ENCODE measurements around the gene TBC1D14.
A peak's percentile ranks its signal among the peaks of the same experiment; 100 is the strongest.

TBC1D14 gene

GRCh38 chr4:7067126-7067451 lies 157.5 kb downstream of the TBC1D14 start (continued):
- TF ChIP-seq BACH2 (CRISPR knock-in tag; IDR thresholded peaks at IDR 0.05; ENCODE audit: borderline replicate concordance) (no peak), ZC3H10 (CRISPR knock-in tag; IDR thresholded peaks at IDR 0.05) (no peak), OSR1 (CRISPR knock-in tag; IDR thresholded peaks at IDR 0.05) (no peak), ZFP30 (CRISPR knock-in tag; IDR thresholded peaks at IDR 0.05) (no peak), SNAI2 (CRISPR knock-in tag; IDR thresholded peaks at IDR 0.05) (no peak), ZNF70 (CRISPR knock-in tag; IDR thresholded peaks at IDR 0.05) (no peak), ARNTL (CRISPR knock-in tag; IDR thresholded peaks at IDR 0.05; ENCODE audit: borderline replicate concordance, low read depth) (no peak)

- ATAC-seq: peak; percentile 97
- peak; percentile 100 for TF ChIP-seq ZNF8 (CRISPR knock-in tag; IDR thresholded peaks at IDR 0.05)
- TF ChIP-seq TOX (CRISPR knock-in tag; IDR thresholded peaks at IDR 0.05; ENCODE audit: borderline replicate concordance): no peak
- no peak for TF ChIP-seq CSDC2 (CRISPR knock-in tag; IDR thresholded peaks at IDR 0.05)
- no peak for TF ChIP-seq SNAI2 (CRISPR knock-in tag; IDR thresholded peaks at IDR 0.05)
Observed at GRCh38 chr4:7067452-7068278, 158.0 kb downstream of the TBC1D14 start, which contains the start of gene GRPEL1. TSS of gene GRPEL1 (minus strand) at chr4:7068064. CDS start at chr4:7068032, 32 bp downstream.

- peak; percentile 0 for ATAC-seq
- TF ChIP-seq ZFP30 (CRISPR knock-in tag; IDR thresholded peaks at IDR 0.05) (no peak), OSR1 (CRISPR knock-in tag; IDR thresholded peaks at IDR 0.05) (no peak), TCF4 (CRISPR knock-in tag; IDR thresholded peaks at IDR 0.05; ENCODE audit: borderline replicate concordance) (no peak), BACH2 (CRISPR knock-in tag; IDR thresholded peaks at IDR 0.05; ENCODE audit: borderline replicate concordance) (no peak), ESRRG (CRISPR knock-in tag; IDR thresholded peaks at IDR 0.05) (no peak), ZC3H10 (CRISPR knock-in tag; IDR thresholded peaks at IDR 0.05) (no peak), ZNF70 (CRISPR knock-in tag; IDR thresholded peaks at IDR 0.05) (no peak), ISL1 (CRISPR knock-in tag; IDR thresholded peaks at IDR 0.05) (no peak), ZFP3 (CRISPR knock-in tag; IDR thresholded peaks at IDR 0.05) (no peak), CSDC2 (CRISPR knock-in tag; IDR thresholded peaks at IDR 0.05) (no peak), RARB (CRISPR knock-in tag; IDR thresholded peaks at IDR 0.05) (no peak), ZNF565 (CRISPR knock-in tag; conservative IDR thresholded peaks at IDR 0.05; ENCODE audit: low read depth) (no peak), TSHZ2 (CRISPR knock-in tag; IDR thresholded peaks at IDR 0.05) (no peak), ZNF8 (CRISPR knock-in tag; IDR thresholded peaks at IDR 0.05) (no peak), GLIS3 (CRISPR knock-in tag; IDR thresholded peaks at IDR 0.05) (no peak), CSRNP3 (CRISPR knock-in tag; IDR thresholded peaks at IDR 0.05) (no peak), SNAI2 (CRISPR knock-in tag; IDR thresholded peaks at IDR 0.05) (no peak), CREB5 (CRISPR knock-in tag; IDR thresholded peaks at IDR 0.05; ENCODE audit: low read depth) (no peak), POU6F1 (CRISPR knock-in tag; IDR thresholded peaks at IDR 0.05; ENCODE audit: borderline replicate concordance, low read depth) (no peak)
Observed at GRCh38 chr4:7068279-7068842, 158.7 kb downstream of the TBC1D14 start.
